Panc1 (cell line): ENCODE results near the gene TANGO2.

Experiments used
- TCF7L2 ChIP-seq: IDR thresholded peaks from 2 replicates; pipeline ENCODE4 v1.6.1; 2011; ENCODE audit warnings: mild to moderate bottlenecking, low read depth, low read length, inconsistent platforms
- TF ChIP-seq, protein P1 (sequence below): fragments of 450-650 bp; IDR thresholded peaks from 2 replicates; pipeline ENCODE4 v1.5.1; 2017; ENCODE audit warnings: mild to moderate bottlenecking

DNA sequence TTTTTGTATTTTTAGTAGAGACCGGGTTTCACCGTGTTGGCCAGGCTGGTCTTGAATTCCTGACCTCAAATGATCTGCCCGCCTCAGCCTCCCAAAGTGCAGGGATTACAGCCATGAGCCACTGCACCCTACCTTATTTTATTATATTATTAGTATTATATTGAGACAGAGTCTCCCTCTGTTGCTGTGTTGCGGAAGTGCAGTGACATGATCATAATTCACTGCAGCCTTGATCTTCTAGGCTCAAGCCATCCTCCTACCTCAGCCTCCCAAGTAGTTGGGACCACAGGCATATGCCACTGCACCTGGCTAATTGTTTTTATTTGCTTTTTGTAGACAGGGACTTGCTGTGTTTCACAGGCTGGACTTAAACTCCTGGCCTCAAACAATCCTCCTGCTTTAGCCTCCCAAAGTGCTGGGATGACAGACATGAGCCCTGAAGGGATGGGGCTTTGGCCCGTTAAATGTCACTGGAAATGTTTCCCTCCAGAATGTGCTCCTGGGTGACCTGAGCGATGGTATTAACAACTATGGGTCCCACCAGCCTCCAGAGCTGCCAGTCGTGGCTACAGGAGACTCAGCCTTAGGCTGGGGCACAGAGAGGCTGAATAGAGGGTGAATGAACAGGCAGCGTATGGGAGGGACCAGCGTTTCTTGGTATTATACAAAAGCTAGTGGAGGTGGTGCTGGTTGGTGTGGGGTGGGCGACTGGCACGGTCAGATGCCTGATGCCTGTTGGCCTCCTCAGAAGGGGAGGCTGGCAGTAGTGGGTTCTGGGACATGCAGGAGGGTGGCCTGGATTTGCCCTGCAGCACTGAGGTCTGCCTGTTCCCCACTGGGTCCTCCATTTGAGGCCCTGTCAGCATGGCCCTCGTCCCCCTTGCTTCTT lies 7.3 kb downstream of the TANGO2 start:
- no peak for TF ChIP-seq TCF7L2
- TF ChIP-seq, protein P1, sequence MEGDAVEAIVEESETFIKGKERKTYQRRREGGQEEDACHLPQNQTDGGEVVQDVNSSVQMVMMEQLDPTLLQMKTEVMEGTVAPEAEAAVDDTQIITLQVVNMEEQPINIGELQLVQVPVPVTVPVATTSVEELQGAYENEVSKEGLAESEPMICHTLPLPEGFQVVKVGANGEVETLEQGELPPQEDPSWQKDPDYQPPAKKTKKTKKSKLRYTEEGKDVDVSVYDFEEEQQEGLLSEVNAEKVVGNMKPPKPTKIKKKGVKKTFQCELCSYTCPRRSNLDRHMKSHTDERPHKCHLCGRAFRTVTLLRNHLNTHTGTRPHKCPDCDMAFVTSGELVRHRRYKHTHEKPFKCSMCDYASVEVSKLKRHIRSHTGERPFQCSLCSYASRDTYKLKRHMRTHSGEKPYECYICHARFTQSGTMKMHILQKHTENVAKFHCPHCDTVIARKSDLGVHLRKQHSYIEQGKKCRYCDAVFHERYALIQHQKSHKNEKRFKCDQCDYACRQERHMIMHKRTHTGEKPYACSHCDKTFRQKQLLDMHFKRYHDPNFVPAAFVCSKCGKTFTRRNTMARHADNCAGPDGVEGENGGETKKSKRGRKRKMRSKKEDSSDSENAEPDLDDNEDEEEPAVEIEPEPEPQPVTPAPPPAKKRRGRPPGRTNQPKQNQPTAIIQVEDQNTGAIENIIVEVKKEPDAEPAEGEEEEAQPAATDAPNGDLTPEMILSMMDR, result no peak
